GM08714 (cell line): Measurements from ENCODE around the gene BRF1.

Source experiments
- H3K4me3 ChIP-seq: fragments of 200-500 bp; sonication (Bioruptor generic); 2 replicates; pipeline ENCODE4 v1.5.1; 2014; ENCODE audit warnings: mild to moderate bottlenecking, low read length, inconsistent platforms
- ZNF274 ChIP-seq: IDR thresholded peaks from 2 replicates; pipeline ENCODE4 v1.6.1; 2012; ENCODE audit warnings: mild to moderate bottlenecking, low read depth, low read length

BRF1 gene

DNA sequence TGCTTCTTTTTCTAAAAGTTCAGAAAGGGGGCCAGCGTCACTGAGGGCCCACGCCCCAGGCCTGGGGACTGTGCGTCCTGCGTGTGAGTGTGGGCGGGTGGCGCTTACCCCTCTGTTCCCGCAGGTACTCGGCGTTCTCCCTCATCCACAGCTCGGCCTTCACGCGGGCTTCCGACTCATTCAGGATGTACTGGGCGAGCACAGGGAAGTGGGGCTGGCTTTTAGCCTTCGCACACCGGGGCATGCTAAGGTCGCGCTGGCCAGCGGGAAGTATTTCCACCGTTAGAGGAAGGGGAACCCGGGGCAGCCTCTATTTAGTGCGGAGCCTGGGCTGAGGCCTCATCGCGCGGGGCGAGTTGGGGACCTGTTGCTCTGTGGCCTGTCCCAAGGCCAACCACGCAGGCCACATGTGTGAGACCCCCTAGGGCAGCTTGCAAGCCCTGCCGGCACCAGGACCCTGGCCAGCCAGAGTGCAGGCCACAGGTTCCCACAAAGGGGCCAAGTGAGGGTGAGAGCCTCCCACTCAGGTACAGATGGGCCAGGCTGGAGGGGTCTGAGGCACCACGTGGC is 81.7 kb downstream of the BRF1 start:
- no peak for TF ChIP-seq ZNF274
- no peak overlapping the region for H3K4me3 ChIP-seq

- TF ChIP-seq ZNF274: no peak
- H3K4me3 ChIP-seq: no peak overlapping the region
Observed at GRCh38 chr14:105218611-105219010, 82.2 kb downstream of the BRF1 start.

- no peak for TF ChIP-seq ZNF274
- H3K4me3 ChIP-seq: no peak overlapping the region
Observed at GRCh38 chr14:105217774-105218173, 83.0 kb downstream of the BRF1 start.

GRCh38 chr14:105216490-105217247 is 84.1 kb downstream of the BRF1 start:
- no peak overlapping the region for H3K4me3 ChIP-seq
- no peak for TF ChIP-seq ZNF274

DNA sequence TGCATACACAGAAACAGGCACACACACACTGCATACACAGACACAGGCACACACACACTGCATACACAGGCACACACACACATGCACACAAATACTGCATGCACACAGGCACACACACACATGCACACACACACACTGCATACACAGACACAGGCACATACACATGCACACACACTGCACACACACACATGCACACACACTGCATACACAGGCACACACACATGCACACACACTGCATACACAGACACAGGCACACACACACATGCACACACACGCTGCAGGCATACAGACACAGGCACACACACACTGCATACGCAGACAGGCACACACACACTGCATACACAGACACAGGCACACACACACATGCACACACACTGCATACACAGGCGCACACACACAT is 85.2 kb downstream of the BRF1 start:
- no peak overlapping the region for H3K4me3 ChIP-seq
- TF ChIP-seq ZNF274: no peak

- no peak overlapping the region for H3K4me3 ChIP-seq
- no peak for TF ChIP-seq ZNF274
Observed at GRCh38 chr14:105214324-105214915, 86.4 kb downstream of the BRF1 start.

DNA sequence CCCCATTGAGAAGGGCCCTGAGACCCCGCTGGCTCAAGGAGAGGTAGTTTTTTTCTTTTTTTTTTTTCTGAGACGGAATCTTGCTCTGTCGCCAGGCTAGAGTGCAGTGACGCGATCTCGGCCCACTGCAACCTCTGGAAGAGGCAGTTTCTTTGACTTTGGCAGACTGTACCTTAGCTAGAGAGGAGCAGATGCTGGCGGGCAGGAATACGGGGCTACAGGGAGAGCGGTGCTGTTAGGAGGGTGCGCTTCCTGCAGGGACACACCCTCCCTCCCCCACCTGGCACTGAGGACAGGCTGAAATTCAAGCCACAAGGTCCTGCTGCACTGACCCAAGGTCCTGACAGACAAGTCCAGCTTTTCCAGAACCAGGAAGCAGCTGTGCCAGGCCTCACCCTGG is 87.4 kb downstream of the BRF1 start:
- no peak for TF ChIP-seq ZNF274
- no peak overlapping the region for H3K4me3 ChIP-seq

- H3K4me3 ChIP-seq: no peak overlapping the region
- TF ChIP-seq ZNF274: no peak
Observed at GRCh38 chr14:105212541-105213300, 88.1 kb downstream of the BRF1 start.

GRCh38 chr14:105211758-105212089 is 89.1 kb downstream of the BRF1 start:
- H3K4me3 ChIP-seq: no peak overlapping the region
- no peak for TF ChIP-seq ZNF274

GRCh38 chr14:105211086-105211757 is 89.6 kb downstream of the BRF1 start:
- H3K4me3 ChIP-seq: no peak overlapping the region
- no peak for TF ChIP-seq ZNF274

- no peak overlapping the region for H3K4me3 ChIP-seq
- TF ChIP-seq ZNF274: no peak
Observed at GRCh38 chr14:105210266-105211025, 90.4 kb downstream of the BRF1 start.

GRCh38 chr14:105209646-105210045 is 91.2 kb downstream of the BRF1 start:
- no peak overlapping the region for H3K4me3 ChIP-seq
- no peak for TF ChIP-seq ZNF274

DNA sequence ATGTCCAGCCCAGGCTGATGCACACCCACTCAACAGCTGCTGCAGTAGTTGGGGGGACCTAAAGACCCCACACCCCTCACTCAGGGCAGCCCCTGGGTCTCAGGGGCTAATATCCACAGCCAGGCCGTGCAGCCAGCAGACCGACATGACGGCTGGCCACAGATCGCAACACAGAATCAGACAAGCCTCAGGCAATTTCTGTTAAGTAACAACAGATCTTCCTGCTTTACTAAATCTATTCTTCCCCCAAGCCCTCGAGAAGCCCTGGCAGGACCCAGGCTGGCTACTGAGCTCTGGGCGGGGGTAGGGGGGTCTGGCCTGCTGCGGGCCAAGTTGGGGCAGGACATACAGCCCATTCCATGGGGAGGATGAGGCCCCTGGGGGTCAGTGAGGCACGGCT is 91.7 kb downstream of the BRF1 start:
- no peak overlapping the region for H3K4me3 ChIP-seq
- TF ChIP-seq ZNF274: no peak

DNA sequence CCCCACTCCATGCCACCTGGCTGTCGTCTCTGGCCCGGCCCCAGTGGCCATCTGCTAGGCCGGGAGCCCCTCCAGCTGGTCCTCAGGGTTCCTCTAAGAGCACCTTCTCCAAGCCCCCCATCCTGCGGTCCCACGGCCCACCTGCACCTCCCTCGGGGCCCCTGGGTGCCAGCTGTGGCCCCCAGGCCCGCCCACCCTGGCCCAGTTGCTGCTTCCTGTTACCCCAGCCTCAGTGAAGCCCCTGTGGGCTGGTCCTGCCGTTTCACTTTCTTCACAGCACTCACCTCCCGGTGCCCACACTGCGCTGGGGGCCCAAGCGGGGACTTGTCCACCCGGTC is 92.1 kb downstream of the BRF1 start:
- TF ChIP-seq ZNF274: no peak

More for the DNA sequence above, 92.1 kb downstream of the BRF1 start:
- H3K4me3 ChIP-seq: no peak overlapping the region
